GM18909 (cell line): ENCODE measurements around the gene REV3L.
"Not testable (repeated sequence)": the region's sequence is repeated elsewhere in the genome, so short reads cannot be mapped to it uniquely, and the experiment has no call there.

Experiments used
- ATAC-seq: cut with Tn5 transposase; IDR thresholded peaks from one replicate; pipeline ENCODE4 v1.9.1; 2021; ENCODE audit warnings: mild to moderate bottlenecking; ENCODE audit not compliant: unreplicated experiment, poor library complexity

REV3L gene, protein sequence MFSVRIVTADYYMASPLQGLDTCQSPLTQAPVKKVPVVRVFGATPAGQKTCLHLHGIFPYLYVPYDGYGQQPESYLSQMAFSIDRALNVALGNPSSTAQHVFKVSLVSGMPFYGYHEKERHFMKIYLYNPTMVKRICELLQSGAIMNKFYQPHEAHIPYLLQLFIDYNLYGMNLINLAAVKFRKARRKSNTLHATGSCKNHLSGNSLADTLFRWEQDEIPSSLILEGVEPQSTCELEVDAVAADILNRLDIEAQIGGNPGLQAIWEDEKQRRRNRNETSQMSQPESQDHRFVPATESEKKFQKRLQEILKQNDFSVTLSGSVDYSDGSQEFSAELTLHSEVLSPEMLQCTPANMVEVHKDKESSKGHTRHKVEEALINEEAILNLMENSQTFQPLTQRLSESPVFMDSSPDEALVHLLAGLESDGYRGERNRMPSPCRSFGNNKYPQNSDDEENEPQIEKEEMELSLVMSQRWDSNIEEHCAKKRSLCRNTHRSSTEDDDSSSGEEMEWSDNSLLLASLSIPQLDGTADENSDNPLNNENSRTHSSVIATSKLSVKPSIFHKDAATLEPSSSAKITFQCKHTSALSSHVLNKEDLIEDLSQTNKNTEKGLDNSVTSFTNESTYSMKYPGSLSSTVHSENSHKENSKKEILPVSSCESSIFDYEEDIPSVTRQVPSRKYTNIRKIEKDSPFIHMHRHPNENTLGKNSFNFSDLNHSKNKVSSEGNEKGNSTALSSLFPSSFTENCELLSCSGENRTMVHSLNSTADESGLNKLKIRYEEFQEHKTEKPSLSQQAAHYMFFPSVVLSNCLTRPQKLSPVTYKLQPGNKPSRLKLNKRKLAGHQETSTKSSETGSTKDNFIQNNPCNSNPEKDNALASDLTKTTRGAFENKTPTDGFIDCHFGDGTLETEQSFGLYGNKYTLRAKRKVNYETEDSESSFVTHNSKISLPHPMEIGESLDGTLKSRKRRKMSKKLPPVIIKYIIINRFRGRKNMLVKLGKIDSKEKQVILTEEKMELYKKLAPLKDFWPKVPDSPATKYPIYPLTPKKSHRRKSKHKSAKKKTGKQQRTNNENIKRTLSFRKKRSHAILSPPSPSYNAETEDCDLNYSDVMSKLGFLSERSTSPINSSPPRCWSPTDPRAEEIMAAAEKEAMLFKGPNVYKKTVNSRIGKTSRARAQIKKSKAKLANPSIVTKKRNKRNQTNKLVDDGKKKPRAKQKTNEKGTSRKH (N-terminal part only)

DNA sequence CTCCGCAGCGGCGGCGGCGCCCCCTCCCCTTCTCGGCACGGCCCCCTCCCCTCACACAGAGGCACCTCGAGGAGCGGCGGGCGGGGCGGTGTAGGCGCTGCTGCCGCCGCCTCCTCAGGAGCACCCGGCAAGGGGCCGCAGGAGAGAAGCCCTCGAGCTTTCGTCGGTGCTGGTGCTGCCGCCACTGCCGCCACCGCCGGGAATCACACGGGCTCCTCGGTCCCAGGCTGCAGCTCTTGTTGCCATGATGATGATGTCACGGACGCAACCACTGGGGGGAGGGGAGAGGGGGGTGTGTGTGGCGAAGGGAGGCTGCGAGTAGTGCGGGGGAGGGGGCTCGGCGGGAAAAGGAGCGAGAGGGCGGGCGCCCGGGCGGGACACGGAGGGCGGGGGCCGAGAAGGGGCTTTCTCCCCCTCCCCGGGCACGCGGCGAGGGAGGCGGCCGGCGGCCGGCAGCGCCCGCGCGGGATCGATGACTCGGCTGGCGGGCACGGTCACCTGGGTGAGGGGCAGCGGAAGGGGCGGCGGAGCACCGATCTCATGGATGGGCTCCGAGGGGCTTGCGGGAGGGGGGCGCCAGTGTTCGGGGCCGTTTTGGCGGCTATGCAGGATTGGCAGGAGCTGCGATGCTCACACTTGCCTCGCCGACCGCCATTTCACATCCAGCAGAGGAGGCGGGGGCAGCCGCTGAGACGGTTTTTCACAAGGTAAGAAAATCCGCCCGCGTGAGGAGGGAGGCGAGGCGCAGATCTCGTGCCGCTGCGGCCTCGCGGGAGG lies at the start of gene REV3L:
Gene REV3L (minus strand): TSS at position 260 of the 777 bp plus-strand sequence. CDS start 330 bp downstream, outside the sequence.
- peak; percentile 39 for ATAC-seq

DNA sequence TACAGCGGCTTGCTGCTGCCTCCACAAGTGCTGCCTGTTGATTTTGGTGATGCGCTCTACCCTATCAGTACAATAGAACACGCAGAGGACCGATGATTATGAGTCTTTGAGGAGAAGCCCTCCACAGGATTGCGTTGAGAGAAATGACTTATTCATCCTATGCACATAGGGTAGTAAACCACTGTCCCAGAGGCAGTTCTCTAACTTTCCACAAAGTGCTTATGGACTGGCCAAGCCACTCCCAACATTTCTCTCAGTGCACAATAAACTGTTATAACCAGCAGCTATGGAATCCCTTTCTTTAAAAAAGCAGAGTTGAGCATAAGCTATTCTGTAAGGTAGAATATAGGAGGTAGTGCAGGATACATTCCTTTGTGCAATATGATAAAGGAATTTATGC lies 48.2 kb upstream of the REV3L start:
- no peak for ATAC-seq

DNA sequence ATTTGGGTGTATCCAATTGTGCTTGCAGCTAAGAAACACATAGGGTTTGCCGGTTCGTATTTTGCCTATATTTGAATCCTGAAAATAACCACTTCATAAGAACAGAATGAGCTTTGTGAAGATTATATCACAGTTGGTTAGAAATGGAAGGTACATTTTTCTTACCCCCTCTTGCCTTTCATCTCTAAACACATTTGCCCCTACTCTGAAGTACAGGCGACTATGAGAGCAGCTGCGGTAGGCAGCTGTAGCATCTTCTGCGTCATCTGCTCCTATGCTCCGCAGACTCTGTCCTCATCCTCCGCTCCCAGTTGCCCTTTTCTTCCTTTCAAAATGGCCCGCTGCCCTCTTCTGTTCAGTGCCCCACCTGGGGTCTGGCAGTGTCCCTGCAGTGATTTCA lies 47.6 kb upstream of the REV3L start:
- no peak for ATAC-seq

DNA sequence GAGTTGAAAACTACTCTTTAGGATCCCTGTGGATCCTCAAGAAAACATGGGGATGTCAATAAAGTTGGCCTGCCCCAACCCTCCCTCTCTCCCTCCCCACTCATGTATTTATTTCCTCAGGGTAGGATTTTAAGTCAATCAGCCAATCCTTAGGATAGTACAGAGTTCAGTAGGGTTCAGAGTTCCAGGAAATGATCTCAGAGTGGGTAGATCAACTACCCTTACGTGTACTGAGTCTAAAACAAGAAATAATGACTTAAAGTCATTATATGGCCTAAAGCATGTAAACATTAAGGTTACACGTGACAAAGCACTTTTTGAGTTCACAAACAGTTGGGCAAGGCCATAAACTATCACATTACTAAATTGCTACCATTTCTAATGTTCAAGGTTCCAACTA lies 47.2 kb upstream of the REV3L start:
- ATAC-seq = no peak

DNA sequence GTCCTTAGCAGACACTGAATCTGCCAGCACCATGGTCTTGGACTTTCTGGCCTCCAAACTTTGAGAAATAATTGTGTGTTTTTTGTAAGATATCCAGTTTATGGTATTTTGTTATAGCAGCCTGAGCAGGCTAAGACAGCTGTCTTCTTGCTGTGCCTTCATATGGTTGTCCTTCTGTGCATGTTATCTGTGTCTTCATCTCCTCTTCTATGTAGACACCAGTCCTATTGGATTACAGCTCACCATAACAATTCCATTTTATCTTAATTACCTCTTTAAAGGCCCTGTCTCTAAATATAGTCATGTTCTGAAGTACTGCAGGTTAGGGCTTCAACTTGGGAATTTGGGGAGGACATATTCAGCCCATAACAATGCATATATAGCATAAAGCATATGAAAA lies 44.3 kb upstream of the REV3L start:
- no peak for ATAC-seq

DNA sequence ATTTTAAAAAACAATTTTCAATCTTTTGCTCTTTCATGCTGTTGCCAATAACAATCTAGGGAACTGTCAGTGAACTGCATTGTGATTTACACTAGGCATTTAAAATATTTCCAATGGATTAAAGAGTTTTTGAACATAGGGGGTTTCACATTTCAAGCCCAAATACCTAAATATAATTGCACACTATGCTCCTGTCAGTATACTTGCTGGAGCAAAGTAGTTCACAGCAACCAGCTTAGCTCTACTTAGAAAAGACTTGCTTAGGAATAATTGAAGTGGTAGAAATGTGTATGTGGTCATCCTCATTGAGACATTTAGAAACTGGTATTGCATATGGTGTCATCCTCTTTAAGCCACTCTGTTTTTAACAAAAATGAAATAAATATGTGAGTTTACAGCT lies 41.7 kb upstream of the REV3L start:
- no peak for ATAC-seq

DNA sequence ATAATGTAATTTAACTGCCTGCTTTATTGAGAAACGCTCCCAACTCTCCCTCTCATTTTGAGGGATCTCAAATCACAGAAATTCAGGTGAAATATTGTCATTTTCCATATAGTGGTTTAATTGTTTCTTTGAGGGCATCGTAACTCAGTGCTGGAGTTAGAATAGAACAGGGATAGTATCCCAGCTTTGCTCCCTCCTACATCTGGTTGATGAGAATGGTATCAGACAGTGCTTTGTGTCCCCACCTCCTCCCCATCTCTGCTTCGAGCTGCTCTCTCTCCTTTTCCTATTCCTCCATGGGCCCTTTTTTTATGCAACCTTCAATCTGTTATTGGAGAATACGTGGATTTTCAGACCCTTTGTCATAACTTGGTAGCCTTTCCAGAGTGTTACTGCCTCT lies 41.2 kb upstream of the REV3L start:
- ATAC-seq = no peak

DNA sequence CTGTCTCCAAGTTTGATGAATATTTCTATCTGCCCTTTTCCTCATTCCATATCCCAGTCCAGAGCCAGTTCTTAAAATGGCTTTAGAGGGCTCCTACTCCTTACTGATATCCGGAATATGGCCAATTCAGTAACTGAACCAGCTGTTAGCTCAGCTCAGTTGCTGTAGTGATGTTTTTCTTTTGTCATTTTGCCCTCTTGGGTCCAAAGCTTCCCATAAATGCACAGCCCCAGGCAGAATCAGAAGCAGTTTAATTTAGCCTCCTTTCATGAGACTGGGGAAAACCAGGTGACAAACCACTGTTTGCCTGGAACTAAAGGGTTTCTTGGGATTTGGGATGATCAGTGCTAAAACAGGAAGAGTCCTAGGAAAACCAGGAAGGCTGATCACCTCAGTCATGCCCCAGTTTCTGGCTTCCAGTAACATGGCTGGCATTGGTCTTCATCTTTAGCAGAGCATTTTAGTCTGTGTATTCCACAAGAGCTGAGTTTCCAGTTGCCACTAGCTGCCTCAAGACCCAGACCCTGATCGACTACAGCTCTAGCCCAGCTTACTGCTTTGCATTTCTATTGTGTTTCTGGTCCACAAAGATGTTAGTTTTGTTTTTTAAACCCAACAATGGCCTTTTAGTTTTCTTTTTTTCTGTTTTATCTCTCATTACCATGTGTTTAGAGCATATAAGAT lies 40.6 kb upstream of the REV3L start:
- ATAC-seq = no peak

DNA sequence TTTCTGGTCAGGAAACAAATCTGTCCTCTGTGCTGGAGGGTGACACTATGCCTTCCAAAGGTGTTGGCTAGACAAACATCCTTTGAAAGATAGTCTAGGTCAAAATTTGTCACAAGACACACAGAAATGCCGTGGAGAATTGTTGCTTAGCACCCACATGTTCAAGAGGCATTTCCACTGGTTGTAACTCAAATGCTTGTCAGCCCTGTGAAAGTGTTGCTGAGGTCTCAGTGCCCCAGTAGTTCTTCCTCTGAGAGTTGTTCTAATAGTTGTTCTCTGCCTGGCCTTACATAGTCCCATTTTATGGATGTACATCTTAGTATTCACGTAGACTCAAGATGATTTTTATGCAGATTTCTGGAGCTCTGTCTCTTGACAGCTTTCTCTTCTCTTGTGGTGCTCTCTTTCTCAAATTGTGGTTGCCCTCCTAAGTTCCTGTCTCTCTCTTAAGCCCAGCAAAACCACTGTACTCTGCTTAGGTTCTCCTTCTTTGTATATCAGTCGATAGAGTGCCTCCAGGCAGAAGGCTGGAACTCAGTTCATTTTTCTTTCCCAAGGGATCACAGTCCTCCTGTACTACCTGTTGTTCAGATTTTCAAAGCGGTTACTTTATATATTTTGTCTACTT lies 39.5 kb upstream of the REV3L start:
- ATAC-seq = no peak

DNA sequence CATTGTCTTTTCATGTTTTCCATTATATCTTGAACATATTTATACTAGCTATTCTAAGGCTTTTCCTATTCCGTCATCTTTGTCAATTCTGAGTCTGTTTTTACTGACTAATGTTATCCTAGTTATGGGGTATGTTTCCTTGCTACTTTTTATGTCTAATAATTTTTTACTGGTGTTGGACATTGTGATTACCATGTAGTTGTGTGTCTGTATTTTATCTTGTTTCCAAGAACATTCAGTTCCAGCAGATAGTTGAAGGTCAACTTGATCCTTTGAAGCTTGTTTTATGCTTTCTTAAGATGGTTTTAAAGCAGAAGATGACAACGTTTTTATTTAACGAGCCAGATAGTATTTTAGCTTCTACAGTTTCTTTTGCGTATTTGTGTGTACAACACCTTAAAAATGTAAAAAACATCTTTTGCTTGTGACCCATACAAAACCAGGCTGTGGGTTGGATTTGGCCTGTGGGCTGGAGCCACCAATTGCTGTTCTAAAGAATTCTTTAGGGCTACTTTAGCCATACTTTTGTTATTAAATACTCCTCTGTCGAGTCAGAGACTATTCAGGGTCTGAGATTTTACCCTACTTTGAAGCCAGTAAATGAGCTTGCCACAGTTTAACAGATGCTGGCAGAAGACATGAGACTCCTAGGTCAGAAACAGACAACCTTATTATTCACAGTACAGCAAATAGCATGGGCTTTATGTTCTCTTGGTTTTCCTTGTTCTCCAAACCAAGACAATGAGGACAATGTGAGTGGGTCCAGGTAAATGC lies 38.7 kb upstream of the REV3L start:
- no peak for ATAC-seq

DNA sequence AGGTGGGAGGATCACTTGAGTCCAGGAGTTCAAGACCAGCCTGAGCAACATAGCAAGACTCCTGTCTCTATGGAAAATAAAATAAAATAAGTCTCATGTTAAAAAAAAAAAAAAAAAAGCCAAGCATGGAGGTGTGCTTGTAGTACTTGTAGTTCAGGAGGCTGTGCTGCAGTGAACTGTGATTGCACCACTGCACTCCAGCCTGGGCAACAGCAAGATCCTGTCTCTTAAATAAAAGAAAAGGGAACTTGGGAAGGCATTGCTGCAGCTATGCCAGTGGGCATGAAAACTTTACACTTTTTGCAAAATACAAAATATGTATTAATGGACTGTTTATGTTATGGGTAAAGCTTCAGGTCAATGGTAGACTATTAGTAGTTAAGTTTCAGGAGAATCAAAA lies 37.5 kb upstream of the REV3L start:
- no peak for ATAC-seq

DNA sequence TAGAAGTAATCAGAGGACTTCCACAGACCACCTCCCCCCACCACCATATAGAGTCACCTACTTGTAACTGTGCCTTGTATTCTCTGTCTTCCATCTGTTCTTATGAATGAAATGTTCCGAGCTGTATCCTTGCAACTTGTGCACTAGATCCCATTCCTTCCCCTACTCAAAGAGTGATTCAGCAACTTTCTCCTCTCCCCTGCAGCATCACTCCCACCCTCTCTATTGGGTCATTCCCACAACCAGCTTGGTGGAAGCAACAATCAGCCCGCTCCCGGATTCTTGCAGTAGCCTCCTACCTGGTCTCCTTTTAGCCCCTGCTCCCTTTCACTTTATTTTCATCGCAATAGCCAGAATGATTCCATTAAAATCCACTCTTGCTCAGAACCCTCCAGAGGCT lies 34.9 kb upstream of the REV3L start:
- no peak for ATAC-seq

DNA sequence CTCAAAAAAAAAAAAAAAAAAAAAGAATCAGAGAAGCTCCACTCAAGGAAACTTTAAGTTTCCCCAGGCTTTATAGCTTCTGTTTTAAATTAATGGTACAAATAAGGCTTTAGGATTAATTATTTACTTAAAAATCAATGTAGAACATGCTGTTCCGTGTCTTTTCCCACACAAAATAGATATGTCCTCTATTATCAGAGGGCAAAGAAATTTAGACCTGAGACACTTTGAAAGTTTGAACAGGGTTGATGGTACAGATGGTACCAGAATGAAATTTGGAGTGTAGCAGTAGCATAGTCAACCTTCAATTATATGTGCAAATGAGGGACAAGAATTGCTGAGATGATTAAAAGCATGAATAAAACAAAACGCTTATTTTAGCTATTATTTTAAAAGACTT lies 32.2 kb upstream of the REV3L start:
- ATAC-seq = no peak

DNA sequence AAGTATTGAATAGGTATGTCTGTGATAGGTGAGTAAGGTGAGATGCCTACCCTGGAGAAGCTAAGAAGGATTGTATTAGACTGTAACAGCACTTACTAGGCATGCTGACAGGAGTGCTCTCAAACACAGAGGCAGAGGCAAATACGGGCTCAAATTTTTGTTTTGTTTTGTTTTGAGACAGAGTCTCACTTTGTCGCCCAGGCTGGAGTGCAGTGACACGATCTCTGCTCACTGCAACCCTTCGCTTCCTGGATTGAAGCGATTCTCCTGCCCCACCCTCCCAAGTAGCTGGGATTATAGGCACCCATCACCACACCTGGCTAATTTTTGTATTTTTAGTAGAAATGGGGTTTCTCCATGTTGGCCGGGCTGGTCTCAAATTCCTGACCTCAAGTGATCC lies 31.5 kb upstream of the REV3L start:
- not testable (repeated sequence) for ATAC-seq

DNA sequence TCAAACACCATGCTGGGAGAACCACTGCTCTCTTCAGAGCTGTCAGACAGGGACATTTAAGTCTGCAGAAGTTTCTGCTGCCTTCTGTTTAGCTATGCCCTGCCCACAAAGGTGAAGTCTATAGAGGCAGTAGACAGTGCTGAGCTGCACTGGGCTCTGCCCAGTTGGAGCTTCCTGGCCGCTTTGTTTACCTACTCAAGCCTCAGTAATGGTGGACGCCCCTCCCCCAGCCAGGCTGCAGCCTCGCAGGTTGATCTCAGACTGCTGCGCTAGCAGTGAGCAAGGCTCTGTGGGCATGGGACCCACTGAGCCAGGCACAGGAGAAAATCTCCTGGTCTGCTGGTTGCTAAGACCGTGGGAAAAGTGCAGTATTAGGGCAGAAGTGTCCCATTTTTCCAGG lies 24.2 kb upstream of the REV3L start:
- not testable (repeated sequence) for ATAC-seq

DNA sequence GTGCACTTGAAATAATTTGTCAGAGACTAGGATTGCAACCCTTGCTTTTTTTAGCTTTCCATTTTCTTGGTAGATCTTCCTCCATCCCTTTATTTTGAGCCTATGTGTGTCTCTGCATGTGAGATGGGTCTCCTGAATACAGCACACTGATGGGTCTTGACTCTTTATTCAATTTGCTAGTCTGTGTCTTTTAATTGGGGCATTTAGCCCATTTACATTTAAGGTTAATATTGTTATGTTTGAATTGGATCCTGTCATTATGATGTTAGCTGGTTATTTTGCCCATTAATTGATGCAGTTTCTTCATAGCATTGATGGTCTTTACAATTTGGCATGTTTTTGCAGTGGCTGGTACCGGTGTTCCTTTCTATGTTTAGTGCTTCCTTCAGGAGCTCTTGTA lies 22.5 kb upstream of the REV3L start:
- not testable (repeated sequence) for ATAC-seq

DNA sequence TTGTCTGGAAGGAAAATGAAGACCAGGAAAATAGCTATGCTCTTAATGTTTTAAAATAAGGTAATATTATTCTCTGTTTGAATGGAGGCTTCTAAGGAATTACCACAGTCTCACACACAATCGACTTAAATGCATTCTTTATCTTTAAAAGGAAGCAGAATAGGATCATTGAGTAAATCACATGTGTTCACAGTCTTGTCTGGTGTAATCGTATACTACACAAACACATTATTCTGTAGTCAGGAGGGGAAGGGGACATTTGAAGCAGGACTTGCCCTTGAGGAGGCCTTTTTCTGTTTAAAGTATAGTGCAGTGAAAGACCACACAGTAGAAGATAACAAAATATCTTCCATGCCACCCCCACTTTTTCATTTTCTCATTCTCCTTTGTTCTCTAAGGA lies 20.6 kb upstream of the REV3L start:
- no peak for ATAC-seq

DNA sequence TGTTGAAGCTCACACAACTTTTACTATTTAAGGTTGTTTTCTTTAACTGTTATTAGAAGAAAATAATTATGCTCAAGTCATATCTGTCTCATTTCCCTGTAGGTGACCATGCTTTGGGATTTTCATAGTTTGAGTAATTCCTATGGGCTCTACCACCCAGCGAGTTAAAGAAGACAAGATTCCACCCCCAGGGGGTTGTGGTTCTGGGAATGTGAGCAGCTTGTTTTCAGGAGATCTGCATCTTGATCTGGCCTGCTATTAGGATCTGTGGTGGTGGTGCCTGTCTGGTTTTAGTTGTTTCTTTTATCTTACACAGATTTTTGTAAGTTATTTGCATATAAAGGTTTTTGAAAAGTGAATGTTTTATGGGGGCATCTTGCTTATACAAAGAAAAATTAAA lies 20.2 kb upstream of the REV3L start:
- no peak for ATAC-seq
